Erythroblast (primary cell): ENCODE results near the gene SAMM50.

ENCODE experiments used
- GATA1 ChIP-seq: IDR thresholded peaks from 2 replicates; pipeline ENCODE4 v1.6.1; 2011; ENCODE audit warnings: low read depth, mild to moderate bottlenecking, control low read depth, low read length, moderate library complexity
- POLR2A ChIP-seq: IDR thresholded peaks from 2 replicates; pipeline ENCODE4 v1.6.1; 2011; ENCODE audit warnings: mild to moderate bottlenecking, low read length

DNA sequence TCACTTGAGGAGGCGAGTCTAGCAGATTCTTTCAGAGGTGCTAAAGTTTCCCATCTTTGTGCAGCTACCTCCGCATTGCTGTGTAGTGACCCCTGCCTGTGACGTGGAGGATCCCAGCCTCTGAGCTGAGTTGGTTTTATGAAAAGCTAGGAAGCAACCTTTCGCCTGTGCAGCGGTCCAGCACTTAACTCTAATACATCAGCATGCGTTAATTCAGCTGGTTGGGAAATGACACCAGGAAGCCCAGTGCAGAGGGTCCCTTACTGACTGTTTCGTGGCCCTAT, 8.9 kb upstream of the SAMM50 start:
- TF ChIP-seq POLR2A, result no peak
- no peak for TF ChIP-seq GATA1
